ENCODE results near the gene WDR45B.

DNA sequence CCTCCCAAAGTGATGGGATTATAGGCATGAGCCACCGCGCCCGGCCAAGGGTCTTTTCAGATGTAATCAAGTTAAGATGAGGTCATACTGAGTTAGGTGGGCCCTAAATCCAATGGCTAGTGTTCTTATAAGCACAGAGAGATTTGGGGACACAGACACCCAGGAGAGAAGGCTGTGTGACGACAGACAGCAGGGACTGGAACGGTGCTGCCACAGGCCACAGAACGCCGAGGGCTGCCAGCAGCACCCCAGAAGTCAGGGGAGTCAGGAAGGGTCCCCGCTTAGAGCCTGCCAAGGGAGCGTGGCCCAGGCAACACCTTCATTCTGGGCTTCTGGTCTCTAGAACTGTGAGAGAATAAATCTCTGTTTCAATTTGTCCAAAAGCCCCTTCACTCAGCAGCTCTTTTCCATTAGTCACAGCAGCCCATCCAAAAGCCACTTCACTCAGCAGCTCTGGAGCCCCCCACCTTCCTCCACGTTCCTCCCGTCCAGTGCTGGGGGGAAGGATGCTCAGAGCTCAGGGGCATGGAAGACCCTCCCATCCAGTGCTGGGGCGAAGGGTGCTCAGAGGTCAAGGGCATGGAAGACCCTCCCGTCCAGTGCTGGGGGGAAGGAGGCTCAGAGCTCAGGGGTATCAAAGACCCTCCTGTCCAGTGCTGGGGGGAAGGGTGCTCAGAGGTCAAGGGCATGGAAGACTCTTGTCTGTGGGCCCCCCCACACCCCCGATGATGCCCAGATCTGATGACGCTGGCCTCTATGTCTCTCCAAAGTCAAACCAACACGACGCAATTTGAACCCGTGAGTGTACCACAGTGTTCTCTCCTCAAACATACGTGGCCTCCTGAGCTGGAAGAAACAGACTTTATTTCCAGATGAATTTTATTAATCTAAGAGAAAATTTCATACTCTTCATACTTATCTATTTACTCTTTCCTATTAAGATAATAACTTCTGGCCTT, 38.4 kb upstream of the WDR45B start:
- TF ChIP-seq POLR2A (IDR thresholded peaks at IDR 0.05) (no peak), POLR2AphosphoS5 (IDR thresholded peaks at IDR 0.05) (no peak)
- TF ChIP-seq, protein P1, sequence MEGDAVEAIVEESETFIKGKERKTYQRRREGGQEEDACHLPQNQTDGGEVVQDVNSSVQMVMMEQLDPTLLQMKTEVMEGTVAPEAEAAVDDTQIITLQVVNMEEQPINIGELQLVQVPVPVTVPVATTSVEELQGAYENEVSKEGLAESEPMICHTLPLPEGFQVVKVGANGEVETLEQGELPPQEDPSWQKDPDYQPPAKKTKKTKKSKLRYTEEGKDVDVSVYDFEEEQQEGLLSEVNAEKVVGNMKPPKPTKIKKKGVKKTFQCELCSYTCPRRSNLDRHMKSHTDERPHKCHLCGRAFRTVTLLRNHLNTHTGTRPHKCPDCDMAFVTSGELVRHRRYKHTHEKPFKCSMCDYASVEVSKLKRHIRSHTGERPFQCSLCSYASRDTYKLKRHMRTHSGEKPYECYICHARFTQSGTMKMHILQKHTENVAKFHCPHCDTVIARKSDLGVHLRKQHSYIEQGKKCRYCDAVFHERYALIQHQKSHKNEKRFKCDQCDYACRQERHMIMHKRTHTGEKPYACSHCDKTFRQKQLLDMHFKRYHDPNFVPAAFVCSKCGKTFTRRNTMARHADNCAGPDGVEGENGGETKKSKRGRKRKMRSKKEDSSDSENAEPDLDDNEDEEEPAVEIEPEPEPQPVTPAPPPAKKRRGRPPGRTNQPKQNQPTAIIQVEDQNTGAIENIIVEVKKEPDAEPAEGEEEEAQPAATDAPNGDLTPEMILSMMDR (IDR thresholded peaks at IDR 0.05): no peak

Data from prostate gland (tissue), 2 donors.